KMS-11 (cell line): ENCODE data around the gene LAPTM4A.

ENCODE experiments used
- H2AFZ ChIP-seq: fragments of 200-600 bp; sonication (generic); 2 replicates; pipeline ENCODE4 v1.6.1; 2016; ENCODE audit warnings: antibody characterized with exemption, mixed run types, low read depth
- H3K27ac ChIP-seq: fragments of 200-600 bp; sonication (generic); 2 replicates; pipeline ENCODE4 v1.6.1; 2016; ENCODE audit warnings: mild to moderate bottlenecking, mixed run types
- H3K27me3 ChIP-seq: fragments of 200-600 bp; sonication (generic); 2 replicates; pipeline ENCODE4 v1.6.1; 2017; ENCODE audit warnings: mild to moderate bottlenecking, low read depth, mixed run types, moderate library complexity; ENCODE audit not compliant: insufficient read depth
- H3K36me3 ChIP-seq: fragments of 200-600 bp; sonication (generic); 2 replicates; pipeline ENCODE4 v1.6.1; 2017; ENCODE audit warnings: mild to moderate bottlenecking, mixed run types; ENCODE audit not compliant: insufficient read depth
- H3K4me1 ChIP-seq: fragments of 200-600 bp; sonication (generic); 2 replicates; pipeline ENCODE4 v1.6.1; 2016; ENCODE audit warnings: mild to moderate bottlenecking, low read depth, mixed run types; ENCODE audit not compliant: poor library complexity, severe bottlenecking
- H3K4me2 ChIP-seq: fragments of 200-600 bp; sonication (generic); 2 replicates; pipeline ENCODE4 v1.7.0; 2016; ENCODE audit warnings: mild to moderate bottlenecking, mixed run types
- H3K4me3 ChIP-seq: fragments of 200-600 bp; sonication (generic); IDR thresholded peaks from 2 replicates; pipeline ENCODE4 v1.6.1; 2017; ENCODE audit warnings: low read depth, low read length, mixed read lengths; ENCODE audit not compliant: insufficient read depth
- H3K79me2 ChIP-seq: fragments of 200-600 bp; sonication (generic); 2 replicates; pipeline ENCODE4 v1.6.1; 2016; ENCODE audit warnings: low read depth, mixed run types; ENCODE audit not compliant: insufficient read depth
- H3K9ac ChIP-seq: fragments of 200-600 bp; sonication (generic); 2 replicates; pipeline ENCODE4 v1.6.1; 2016; ENCODE audit warnings: mild to moderate bottlenecking, mixed run types
- H4K20me1 ChIP-seq: fragments of 200-600 bp; sonication (generic); 2 replicates; pipeline ENCODE4 v1.6.1; 2016; ENCODE audit warnings: mild to moderate bottlenecking, mixed run types; ENCODE audit not compliant: insufficient read depth
- CTCF ChIP-seq: fragments of 200-600 bp; sonication (generic); conservative IDR thresholded peaks from 2 replicates; pipeline ENCODE4 v1.6.1; 2017; ENCODE audit warnings: low read depth, mild to moderate bottlenecking, antibody characterized with exemption, low read length, moderate library complexity, mixed read lengths

Gene LAPTM4A

GRCh38 chr2:20081841-20082240 is 30.4 kb upstream of the LAPTM4A start:
- no peaks in the 10 kb centered on the region for H4K20me1 ChIP-seq
- H3K79me2 ChIP-seq, result no peaks in the 10 kb centered on the region
- H3K36me3 ChIP-seq, result no peaks in the 10 kb centered on the region
- H3K4me2 ChIP-seq, result no peak overlapping the region
- no peaks in the 10 kb centered on the region for H3K4me1 ChIP-seq
- H3K27ac ChIP-seq, result no peak overlapping the region
- no peak for TF ChIP-seq CTCF
- no peak overlapping the region for H3K9ac ChIP-seq
- no peaks in the 10 kb centered on the region for H3K27me3 ChIP-seq
- no peak overlapping the region for H3K4me3 ChIP-seq
- no peak overlapping the region for H2AFZ ChIP-seq

GRCh38 chr2:20080839-20081415 is 29.5 kb upstream of the LAPTM4A start:
- no peak overlapping the region for H2AFZ ChIP-seq
- no peak overlapping the region for H3K4me3 ChIP-seq
- no peak overlapping the region for H3K4me2 ChIP-seq
- H4K20me1 ChIP-seq, result no peaks in the 10 kb centered on the region
- H3K27me3 ChIP-seq, result no peaks in the 10 kb centered on the region
- H3K9ac ChIP-seq, result no peak overlapping the region
- no peak overlapping the region for H3K27ac ChIP-seq
- no peaks in the 10 kb centered on the region for H3K79me2 ChIP-seq
- no peaks in the 10 kb centered on the region for H3K36me3 ChIP-seq
- H3K4me1 ChIP-seq, result no peaks in the 10 kb centered on the region
- TF ChIP-seq CTCF, result no peak

- no peak overlapping the region for H3K4me2 ChIP-seq
- H3K27ac ChIP-seq, result no peak overlapping the region
Measured at GRCh38 chr2:20080428-20080827, 29.0 kb upstream of the LAPTM4A start.

GRCh38 chr2:20079546-20080115 is 28.2 kb upstream of the LAPTM4A start:
- Histone ChIP-seq H3K27ac (no peak overlapping the region), H2AFZ (no peak overlapping the region), H3K79me2 (no peaks in the 10 kb centered on the region), H3K27me3 (no peaks in the 10 kb centered on the region), H3K36me3 (no peaks in the 10 kb centered on the region), H3K4me2 (no peak overlapping the region), H3K9ac (no peak overlapping the region), H3K4me3 (no peak overlapping the region), H4K20me1 (no peaks in the 10 kb centered on the region), H3K4me1 (no peaks in the 10 kb centered on the region)
- no peak for TF ChIP-seq CTCF

More at GRCh38 chr2:20080428-20080827, 29.0 kb upstream of the LAPTM4A start:
- Histone ChIP-seq H2AFZ (no peak overlapping the region), H3K4me1 (no peaks in the 10 kb centered on the region), H3K4me3 (no peak overlapping the region), H3K79me2 (no peaks in the 10 kb centered on the region), H3K27me3 (no peaks in the 10 kb centered on the region), H3K9ac (no peak overlapping the region), H3K36me3 (no peaks in the 10 kb centered on the region), H4K20me1 (no peaks in the 10 kb centered on the region)
- TF ChIP-seq CTCF, result no peak
